ENCODE results near the gene SERPINB2. TPM values are rescaled to one million over a fixed set of nuclear protein-coding genes. Genes with fewer than 3 reads are reported as not detected.

The SERPINB2 gene
- total and polyA plus RNA-seq, 10 of the 15 experiments (the other 5 are each of a cell fraction or from before 2014, with no cell fraction given) = 9.6 to 25.3 (median 14.0) TPM

- TF ChIP-seq NBN (IDR thresholded peaks at IDR 0.05) (peak; percentile 58; the same call in 1 of the 2 replicates), BCL11A (IDR thresholded peaks at IDR 0.05; ENCODE audit: low read depth, low read length) (0 out of 2 replicates have a peak, but pooled peaks have one; percentile 45), IRF4 (IDR thresholded peaks at IDR 0.05; ENCODE audit: low read depth, low read length) (0 out of 2 replicates have a peak, but pooled peaks have one; percentile 1), GABPA (IDR thresholded peaks at IDR 0.05; ENCODE audit: low read depth) (no peak), BCL3 (IDR thresholded peaks at IDR 0.05; ENCODE audit: borderline replicate concordance, insufficient read depth, low read depth, low read length, poor library complexity, severe bottlenecking) (peak; percentile 65), GATAD2B (conservative IDR thresholded peaks at IDR 0.05; ENCODE audit: low read depth) (peak; percentile 63), CTCF (IDR thresholded peaks at IDR 0.05 in 2 of 3, conservative IDR thresholded peaks at IDR 0.05 in 1 of 3; ENCODE audit: control insufficient read depth in 2 of 3, extremely low read depth in 1 of 3, insufficient read depth in 1 of 3, low read depth in 3 of 3, low read length in 3 of 3) (peak; percentile 49 to 60 (median 54)), TAF1 (IDR thresholded peaks at IDR 0.05; ENCODE audit: borderline replicate concordance, low read depth, low read length) (peak; percentile 68), TBL1XR1 (IDR thresholded peaks at IDR 0.05; ENCODE audit: low read depth, low read length) (0 out of 2 replicates have a peak, but pooled peaks have one; percentile 25), EED (IDR thresholded peaks at IDR 0.05; ENCODE audit: low read depth) (peak; percentile 92), DPF2 (IDR thresholded peaks at IDR 0.05) (peak; percentile 35; the same call in 1 of the 2 replicates), EGR1 (IDR thresholded peaks at IDR 0.05; ENCODE audit: borderline replicate concordance in 1 of 2, low read depth in 2 of 2, low read length in 2 of 2) (0 out of 3 replicates have a peak, but pooled peaks of 1 of the 2 experiments have one; percentile 13), POLR2A (IDR thresholded peaks at IDR 0.05; ENCODE audit: low read depth, low read length) (peak; percentile 76), ETV6 (conservative IDR thresholded peaks at IDR 0.05 in 1 of 2, IDR thresholded peaks at IDR 0.05 in 1 of 2; ENCODE audit: borderline replicate concordance in 1 of 2, low read depth in 1 of 2) (peak in 1 of 2 experiments; percentile 32; a peak in 1 of 4 replicates)
- TF ChIP-seq, protein P1, sequence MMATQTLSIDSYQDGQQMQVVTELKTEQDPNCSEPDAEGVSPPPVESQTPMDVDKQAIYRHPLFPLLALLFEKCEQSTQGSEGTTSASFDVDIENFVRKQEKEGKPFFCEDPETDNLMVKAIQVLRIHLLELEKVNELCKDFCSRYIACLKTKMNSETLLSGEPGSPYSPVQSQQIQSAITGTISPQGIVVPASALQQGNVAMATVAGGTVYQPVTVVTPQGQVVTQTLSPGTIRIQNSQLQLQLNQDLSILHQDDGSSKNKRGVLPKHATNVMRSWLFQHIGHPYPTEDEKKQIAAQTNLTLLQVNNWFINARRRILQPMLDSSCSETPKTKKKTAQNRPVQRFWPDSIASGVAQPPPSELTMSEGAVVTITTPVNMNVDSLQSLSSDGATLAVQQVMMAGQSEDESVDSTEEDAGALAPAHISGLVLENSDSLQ (IDR thresholded peaks at IDR 0.05) = peak; percentile 35; the same call in 1 of the 2 replicates
- TF ChIP-seq, protein P2, sequence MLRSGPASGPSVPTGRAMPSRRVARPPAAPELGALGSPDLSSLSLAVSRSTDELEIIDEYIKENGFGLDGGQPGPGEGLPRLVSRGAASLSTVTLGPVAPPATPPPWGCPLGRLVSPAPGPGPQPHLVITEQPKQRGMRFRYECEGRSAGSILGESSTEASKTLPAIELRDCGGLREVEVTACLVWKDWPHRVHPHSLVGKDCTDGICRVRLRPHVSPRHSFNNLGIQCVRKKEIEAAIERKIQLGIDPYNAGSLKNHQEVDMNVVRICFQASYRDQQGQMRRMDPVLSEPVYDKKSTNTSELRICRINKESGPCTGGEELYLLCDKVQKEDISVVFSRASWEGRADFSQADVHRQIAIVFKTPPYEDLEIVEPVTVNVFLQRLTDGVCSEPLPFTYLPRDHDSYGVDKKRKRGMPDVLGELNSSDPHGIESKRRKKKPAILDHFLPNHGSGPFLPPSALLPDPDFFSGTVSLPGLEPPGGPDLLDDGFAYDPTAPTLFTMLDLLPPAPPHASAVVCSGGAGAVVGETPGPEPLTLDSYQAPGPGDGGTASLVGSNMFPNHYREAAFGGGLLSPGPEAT (IDR thresholded peaks at IDR 0.05; ENCODE audit: low read depth) = peak; percentile 94
- TF ChIP-seq, protein P3, sequence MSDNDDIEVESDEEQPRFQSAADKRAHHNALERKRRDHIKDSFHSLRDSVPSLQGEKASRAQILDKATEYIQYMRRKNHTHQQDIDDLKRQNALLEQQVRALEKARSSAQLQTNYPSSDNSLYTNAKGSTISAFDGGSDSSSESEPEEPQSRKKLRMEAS (IDR thresholded peaks at IDR 0.05; ENCODE audit: low read depth, low read length) = peak; percentile 35; the same call in 1 of the 2 replicates
- TF ChIP-seq, protein P4, sequence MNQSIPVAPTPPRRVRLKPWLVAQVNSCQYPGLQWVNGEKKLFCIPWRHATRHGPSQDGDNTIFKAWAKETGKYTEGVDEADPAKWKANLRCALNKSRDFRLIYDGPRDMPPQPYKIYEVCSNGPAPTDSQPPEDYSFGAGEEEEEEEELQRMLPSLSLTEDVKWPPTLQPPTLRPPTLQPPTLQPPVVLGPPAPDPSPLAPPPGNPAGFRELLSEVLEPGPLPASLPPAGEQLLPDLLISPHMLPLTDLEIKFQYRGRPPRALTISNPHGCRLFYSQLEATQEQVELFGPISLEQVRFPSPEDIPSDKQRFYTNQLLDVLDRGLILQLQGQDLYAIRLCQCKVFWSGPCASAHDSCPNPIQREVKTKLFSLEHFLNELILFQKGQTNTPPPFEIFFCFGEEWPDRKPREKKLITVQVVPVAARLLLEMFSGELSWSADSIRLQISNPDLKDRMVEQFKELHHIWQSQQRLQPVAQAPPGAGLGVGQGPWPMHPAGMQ (IDR thresholded peaks at IDR 0.05; ENCODE audit: borderline replicate concordance) = no peak
- TF ChIP-seq, protein P5, sequence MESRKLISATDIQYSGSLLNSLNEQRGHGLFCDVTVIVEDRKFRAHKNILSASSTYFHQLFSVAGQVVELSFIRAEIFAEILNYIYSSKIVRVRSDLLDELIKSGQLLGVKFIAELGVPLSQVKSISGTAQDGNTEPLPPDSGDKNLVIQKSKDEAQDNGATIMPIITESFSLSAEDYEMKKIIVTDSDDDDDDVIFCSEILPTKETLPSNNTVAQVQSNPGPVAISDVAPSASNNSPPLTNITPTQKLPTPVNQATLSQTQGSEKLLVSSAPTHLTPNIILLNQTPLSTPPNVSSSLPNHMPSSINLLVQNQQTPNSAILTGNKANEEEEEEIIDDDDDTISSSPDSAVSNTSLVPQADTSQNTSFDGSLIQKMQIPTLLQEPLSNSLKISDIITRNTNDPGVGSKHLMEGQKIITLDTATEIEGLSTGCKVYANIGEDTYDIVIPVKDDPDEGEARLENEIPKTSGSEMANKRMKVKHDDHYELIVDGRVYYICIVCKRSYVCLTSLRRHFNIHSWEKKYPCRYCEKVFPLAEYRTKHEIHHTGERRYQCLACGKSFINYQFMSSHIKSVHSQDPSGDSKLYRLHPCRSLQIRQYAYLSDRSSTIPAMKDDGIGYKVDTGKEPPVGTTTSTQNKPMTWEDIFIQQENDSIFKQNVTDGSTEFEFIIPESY (IDR thresholded peaks at IDR 0.05) = no peak
Observed at GRCh38 chr18:63949068-63949737, 61.7 kb downstream of the SERPINB2 start, which contains the start of gene HMSD (continued).

Measured in GM12878 (cell line).